Esophagus squamous epithelium (tissue), 5 donors: ENCODE results near the gene LEUTX. TPM values are rescaled to one million over a fixed set of nuclear protein-coding genes. Genes with fewer than 3 reads are reported as not detected.

Experiments
- DNase-seq: peaks from one replicate; lab custom pipeline; 2025; lab: John Stamatoyannopoulos, UW
- H3K27ac ChIP-seq, 4 donors: fragments of 200-600 bp; sonication (generic); one replicate each; pipeline ENCODE4 v1.5.1; 2016 to 2019; ENCODE audit warnings: mild to moderate bottlenecking in 1 of 4
- H3K27me3 ChIP-seq, 4 donors: fragments of 200-600 bp; sonication (generic); 1 replicate in 3 of 4; 2 replicates in 1 of 4; pipeline versions ENCODE4 v1.5.1 to v1.6.0; 2017 to 2021; ENCODE audit warnings: antibody characterized with exemption in 1 of 4
- H3K36me3 ChIP-seq, 3 donors: fragments of 200-600 bp; sonication (generic); one replicate each; pipeline ENCODE4 v1.5.1; 2016 to 2019
- H3K4me1 ChIP-seq, 3 donors: fragments of 200-600 bp; sonication (generic); one replicate each; pipeline ENCODE4 v1.5.1; 2017 to 2019
- H3K4me3 ChIP-seq, 4 donors: fragments of 200-600 bp; sonication (generic); 1 replicate in 3 of 4; 2 replicates in 1 of 4; pipeline ENCODE4 v1.5.1; 2016 to 2019; ENCODE audit warnings: mild to moderate bottlenecking in 2 of 4, moderate library complexity in 1 of 4
- H3K9me3 ChIP-seq, 3 donors: fragments of 200-600 bp; sonication (generic); one replicate each; pipeline ENCODE4 v1.5.1; 2016 to 2019
- CTCF ChIP-seq, 6 experiments: fragments of 450-650 bp in 4 of 6; fragments of 200-600 bp in 2 of 6; sonication (generic) in 2 of 6; IDR thresholded peaks; one replicate each; pipeline ENCODE4 v1.5.1; 2016 to 2019; ENCODE audit warnings: antibody characterized with exemption in 6 of 6, mild to moderate bottlenecking in 4 of 6, moderate library complexity in 4 of 6
- POLR2A ChIP-seq, 4 donors: fragments of 450-650 bp; IDR thresholded peaks; one replicate each; pipeline ENCODE4 v1.6.1; 2017; ENCODE audit warnings: antibody characterized with exemption in 4 of 4, mild to moderate bottlenecking in 4 of 4, moderate library complexity in 3 of 4
- WGBS, 2 donors: methylation state at CpG; one replicate each; pipeline ENCODE4 v1.1.5; 2018; 5-methylcytosine and 5-hydroxymethylcytosine counted together
- intact Hi-C: fragments of 100-400 bp; cut with DNase I; formaldehyde crosslinking; loops from one replicate; pipeline ENCODE4 v1.15.0; 2022
- small RNA-seq, 4 donors: library from RNA; depleted of rRNA; stranded (forward); fragments of <200 nt; gene quantifications; one replicate each; pipeline ENCODE3, GENCODE V24; 2016
- total RNA-seq, 4 donors: library from RNA; depleted of rRNA; stranded (reverse); fragments of >200 nt; gene quantifications; one replicate each; pipeline ENCODE4 v1.1.0, GENCODE V29; 2016
- donor health status: DM: yes; HTN: yes; CAD: no.

Gene LEUTX
- total RNA-seq, 4 donors from 2014 or later = not detected

- Histone ChIP-seq H3K36me3 (peaks cover 23 to 79% (median 49%) of the 10 kb centered on the region in 3 donors), H3K4me3 (peak overlapping the region; percentile 84 to 100 (median 95)), H3K4me1 (peaks cover 15 to 39% (median 15%) of the 10 kb centered on the region in 3 donors), H3K27ac (peak overlapping the region in 3 of 4 donors; percentile 86 to 94 (median 90)), H3K27me3 (no peaks in the 10 kb centered on the region), H3K9me3 (no peaks in the 10 kb centered on the region)
- WGBS, 2 donors = 61 to 69% methylated on average over 5 of the region's 5 CpGs
- no peak for DNase-seq
- intact Hi-C loops = no loop called here
- TF ChIP-seq CTCF (IDR thresholded peaks at IDR 0.05) = no peak
- no peak for TF ChIP-seq POLR2A (IDR thresholded peaks at IDR 0.05)
Observed at GRCh38 chr19:39832341-39833083, 53.9 kb downstream of the LEUTX start.

GRCh38 chr19:39833160-39833463, 54.5 kb downstream of the LEUTX start:
- intact Hi-C loops = no loop called here
- Histone ChIP-seq H3K27me3 (no peaks in the 10 kb centered on the region), H3K9me3 (no peaks in the 10 kb centered on the region), H3K36me3 (peaks cover 25 to 79% (median 46%) of the 10 kb centered on the region in 3 donors), H3K27ac (peak overlapping the region; percentile 86 to 94 (median 91)), H3K4me3 (peak overlapping the region; percentile 84 to 100 (median 95)), H3K4me1 (peaks cover 15 to 43% (median 15%) of the 10 kb centered on the region in 3 donors)
- DNase-seq = no peak
- TF ChIP-seq POLR2A (IDR thresholded peaks at IDR 0.05) = no peak
- TF ChIP-seq CTCF (IDR thresholded peaks at IDR 0.05) = no peak
- 0% methylated on average over 2 of the region's 24 CpGs for WGBS, 2 donors

- Histone ChIP-seq H3K4me1 (peaks cover 15 to 45% (median 16%) of the 10 kb centered on the region in 3 donors), H3K27ac (peak within 1 kb of the TSS; percentile 86 to 94 (median 91)), H3K27me3 (no peaks in the 10 kb centered on the region), H3K36me3 (peaks cover 26 to 79% (median 46%) of the 10 kb centered on the region in 3 donors), H3K9me3 (no peaks in the 10 kb centered on the region), H3K4me3 (peak within 1 kb of the TSS; percentile 84 to 100 (median 95))
- TF ChIP-seq POLR2A (IDR thresholded peaks at IDR 0.05) (peak in 1 of 4 donors; percentile 21), CTCF (IDR thresholded peaks at IDR 0.05) (no peak)
- intact Hi-C loops = no loop called here
- 0% methylated on average over 1 to 8 of the region's 59 CpGs for WGBS, 2 donors
- DNase-seq = peak; percentile 89
Observed at GRCh38 chr19:39833464-39834286, 55.0 kb downstream of the LEUTX start, which contains the start of gene DYRK1B. TSS of gene DYRK1B (minus strand) at chr19:39834162. CDS start at chr19:39831867, 2,295 bp downstream.

- peaks cover 32 to 79% (median 46%) of the 10 kb centered on the region in 3 donors for H3K36me3 ChIP-seq
- peak overlapping the region; percentile 86 to 94 (median 91) for H3K27ac ChIP-seq
- H3K4me3 ChIP-seq = peak overlapping the region; percentile 84 to 100 (median 95)
- no peak for DNase-seq
- 45 to 47% methylated on average over 17 to 18 of the region's 19 CpGs for WGBS, 2 donors
- H3K4me1 ChIP-seq = peaks cover 15 to 52% (median 19%) of the 10 kb centered on the region in 3 donors
- TF ChIP-seq POLR2A (IDR thresholded peaks at IDR 0.05) (no peak), CTCF (IDR thresholded peaks at IDR 0.05) (peak in 1 of 6 experiments; percentile 15)
- intact Hi-C loops = no loop called here
- H3K9me3 ChIP-seq = no peaks in the 10 kb centered on the region
- H3K27me3 ChIP-seq = no peaks in the 10 kb centered on the region
Observed at GRCh38 chr19:39834287-39834841, 55.7 kb downstream of the LEUTX start.

Small RNAs within 50 kb of the gene (small RNA-seq; reads per million reads assigned to genes)
- gene MIR6719 = 0 reads per million in 4 donors

Other genes starting within 250 kb of the LEUTX start
- 1 to 10 TPM in 1 of 4 donors, under 1 TPM in 2, not detected in 1; 0.48 to 3.6 (median 0.79) TPM for gene EID2B, start 246.0 kb upstream of the LEUTX start, total RNA-seq
- gene EID2, start 238.7 kb upstream of the LEUTX start, total RNA-seq = 10 to 100 TPM in 1 of 4 donors, 1 to 10 TPM in 3; 6.0 to 10.5 (median 9.5) TPM
- not detected for gene LGALS13, start 176.3 kb upstream of the LEUTX start, total RNA-seq
- gene LGALS16, start 122.9 kb upstream of the LEUTX start, total RNA-seq = not detected
- not detected for gene LGALS14, start 74.4 kb upstream of the LEUTX start, total RNA-seq
- gene CLC, start 40.8 kb upstream of the LEUTX start, total RNA-seq = not detected
- gene DYRK1B, start 55.3 kb downstream of the LEUTX start, total RNA-seq = 10 to 100 TPM in 1 of 4 donors, 1 to 10 TPM in 3; 3.9 to 12.6 (median 6.3) TPM
- gene FBL, start 67.5 kb downstream of the LEUTX start, total RNA-seq = 100 to 1,000 TPM; 184 to 226 (median 193) TPM
- 10 to 100 TPM in 3 of 4 donors, 1 to 10 TPM in 1; 5.7 to 79.9 (median 41.0) TPM for gene FCGBP, start 155.8 kb downstream of the LEUTX start, total RNA-seq
- gene PSMC4, start 192.3 kb downstream of the LEUTX start, total RNA-seq = 100 to 1,000 TPM in 1 of 4 donors, 10 to 100 TPM in 3; 80.1 to 112 (median 94.8) TPM
- gene ZNF546, start 218.2 kb downstream of the LEUTX start, total RNA-seq = 1 to 10 TPM in 1 of 4 donors, under 1 TPM in 3; 0.53 to 2.5 (median 0.80) TPM